Breast epithelium (tissue), 4 donors: Measurements from ENCODE around the gene NEIL3. TPM values are rescaled to one million over a fixed set of nuclear protein-coding genes. Genes with fewer than 3 reads are reported as not detected.

Experiments used
- DNase-seq, 2 donors: peaks; one replicate each; pipeline ENCODE4 v3.0.0-alpha.2; 2019; ENCODE audit warnings: low spot score in 2 of 2
- H3K27ac ChIP-seq, 2 donors: fragments of 200-600 bp; sonication (generic) in 1 of 2; one replicate each; pipeline ENCODE4 v1.5.1; 2016 to 2019; ENCODE audit warnings: mild to moderate bottlenecking in 1 of 2
- H3K27me3 ChIP-seq, 2 donors: fragments of 200-600 bp; sonication (generic) in 1 of 2; one replicate each; pipeline versions ENCODE4 v1.5.1 to v1.6.0; 2017 to 2019; ENCODE audit warnings: control low read depth in 1 of 2, mild to moderate bottlenecking in 1 of 2
- H3K36me3 ChIP-seq: fragments of 200-600 bp; one replicate; pipeline ENCODE4 v1.5.1; 2019
- H3K4me1 ChIP-seq, 2 donors: fragments of 200-600 bp; sonication (generic); one replicate each; pipeline ENCODE4 v1.5.1; 2016 to 2019; ENCODE audit warnings: control low read depth in 1 of 2
- H3K4me3 ChIP-seq, 3 donors: fragments of 200-600 bp; sonication (generic); 1 replicate in 2 of 3; 2 replicates in 1 of 3; pipeline ENCODE4 v1.5.1; 2016 to 2019; ENCODE audit warnings: mild to moderate bottlenecking in 3 of 3, moderate library complexity in 2 of 3
- H3K9me3 ChIP-seq, 2 donors: fragments of 200-600 bp; sonication (generic) in 1 of 2; one replicate each; pipeline ENCODE4 v1.5.1; 2016 to 2019; ENCODE audit warnings: control low read depth in 1 of 2
- POLR2A ChIP-seq: fragments of 450-650 bp; IDR thresholded peaks from one replicate; pipeline ENCODE4 v1.6.1; 2016; ENCODE audit warnings: antibody characterized with exemption, mild to moderate bottlenecking, moderate library complexity
- POLR2AphosphoS5 ChIP-seq, 3 donors: sonication (generic); formaldehyde crosslinking; IDR thresholded peaks; one replicate each; pipeline ENCODE4 v1.6.1; 2017; ENCODE audit warnings: antibody characterized with exemption in 3 of 3
- intact Hi-C: fragments of 100-400 bp; cut with DNase I; formaldehyde crosslinking; loops from one replicate; pipeline ENCODE4 v1.15.1; 2023; ENCODE audit warnings: low total_unique reads
- total RNA-seq, 3 donors: library from RNA; depleted of rRNA; stranded (reverse); fragments of >200 nt; gene quantifications; one replicate each; pipeline ENCODE4 v1.1.0, GENCODE V29; 2016
- TF ChIP-seq, protein P1 (sequence below), 3 donors: fragments of 450-650 bp; IDR thresholded peaks; one replicate each; pipeline ENCODE4 v1.5.1; 2016 to 2017; ENCODE audit warnings: antibody characterized with exemption in 3 of 3, mild to moderate bottlenecking in 3 of 3, moderate library complexity in 3 of 3

The NEIL3 gene
- total RNA-seq, 3 donors from 2014 or later = 0.32 TPM; not detected in 2

DNA sequence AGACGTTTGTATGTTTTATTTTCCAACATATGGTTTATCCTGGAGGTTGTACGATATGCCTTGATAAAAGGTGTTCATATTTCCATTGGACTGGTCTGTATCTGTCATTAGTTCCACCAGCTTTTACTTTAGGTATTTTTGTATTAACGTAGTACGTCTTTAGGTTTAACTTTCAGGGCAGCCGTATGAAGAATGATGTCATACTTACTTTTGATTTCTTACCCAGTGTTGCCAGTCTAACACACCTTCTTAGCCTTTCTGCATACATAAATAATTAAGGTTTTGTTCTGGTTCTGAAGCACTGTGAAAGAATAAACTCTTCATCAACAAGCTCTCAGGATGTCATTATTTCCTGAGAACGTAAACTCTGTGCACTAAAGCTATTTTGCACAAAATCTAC lies 18.9 kb upstream of the NEIL3 start:
- Histone ChIP-seq H3K27me3 (no peaks in the 10 kb centered on the region), H3K4me3 (no peak overlapping the region), H3K4me1 (no peaks in the 10 kb centered on the region), H3K27ac (no peak overlapping the region), H3K9me3 (no peaks in the 10 kb centered on the region), H3K36me3 (no peaks in the 10 kb centered on the region)
- DNase-seq = no peak
- TF ChIP-seq POLR2A (no peak), POLR2AphosphoS5 (IDR thresholded peaks at IDR 0.05) (no peak)
- TF ChIP-seq, protein P1, sequence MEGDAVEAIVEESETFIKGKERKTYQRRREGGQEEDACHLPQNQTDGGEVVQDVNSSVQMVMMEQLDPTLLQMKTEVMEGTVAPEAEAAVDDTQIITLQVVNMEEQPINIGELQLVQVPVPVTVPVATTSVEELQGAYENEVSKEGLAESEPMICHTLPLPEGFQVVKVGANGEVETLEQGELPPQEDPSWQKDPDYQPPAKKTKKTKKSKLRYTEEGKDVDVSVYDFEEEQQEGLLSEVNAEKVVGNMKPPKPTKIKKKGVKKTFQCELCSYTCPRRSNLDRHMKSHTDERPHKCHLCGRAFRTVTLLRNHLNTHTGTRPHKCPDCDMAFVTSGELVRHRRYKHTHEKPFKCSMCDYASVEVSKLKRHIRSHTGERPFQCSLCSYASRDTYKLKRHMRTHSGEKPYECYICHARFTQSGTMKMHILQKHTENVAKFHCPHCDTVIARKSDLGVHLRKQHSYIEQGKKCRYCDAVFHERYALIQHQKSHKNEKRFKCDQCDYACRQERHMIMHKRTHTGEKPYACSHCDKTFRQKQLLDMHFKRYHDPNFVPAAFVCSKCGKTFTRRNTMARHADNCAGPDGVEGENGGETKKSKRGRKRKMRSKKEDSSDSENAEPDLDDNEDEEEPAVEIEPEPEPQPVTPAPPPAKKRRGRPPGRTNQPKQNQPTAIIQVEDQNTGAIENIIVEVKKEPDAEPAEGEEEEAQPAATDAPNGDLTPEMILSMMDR (IDR thresholded peaks at IDR 0.05) = no peak
- intact Hi-C loops = no loop called here

DNA sequence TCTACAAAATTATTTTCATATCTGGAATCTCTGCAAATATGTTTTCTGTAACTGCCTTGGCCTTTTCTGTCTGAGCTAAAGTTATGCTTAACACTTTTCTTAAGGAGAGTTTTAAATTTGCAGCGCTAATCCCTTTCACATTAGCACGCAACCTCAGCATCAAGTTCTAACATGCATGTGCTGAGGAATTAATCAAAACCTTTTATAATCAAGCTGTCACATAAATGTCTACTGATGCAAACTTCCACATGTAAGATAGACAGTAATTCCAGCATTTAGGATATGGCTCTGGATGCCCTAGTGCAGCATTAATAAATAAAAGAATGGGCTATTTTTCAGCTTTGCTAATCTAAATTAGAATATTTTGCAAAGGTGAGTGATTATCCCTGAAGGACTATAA lies 17.5 kb upstream of the NEIL3 start:
- Histone ChIP-seq H3K4me1 (no peaks in the 10 kb centered on the region), H3K27ac (no peak overlapping the region), H3K36me3 (no peaks in the 10 kb centered on the region), H3K9me3 (no peaks in the 10 kb centered on the region), H3K27me3 (no peaks in the 10 kb centered on the region), H3K4me3 (no peak overlapping the region)
- TF ChIP-seq, protein P1 (IDR thresholded peaks at IDR 0.05) = no peak
- TF ChIP-seq POLR2A = no peak
- TF ChIP-seq POLR2AphosphoS5 (IDR thresholded peaks at IDR 0.05) = no peak
- DNase-seq = no peak
- intact Hi-C loops = no loop called here

DNA sequence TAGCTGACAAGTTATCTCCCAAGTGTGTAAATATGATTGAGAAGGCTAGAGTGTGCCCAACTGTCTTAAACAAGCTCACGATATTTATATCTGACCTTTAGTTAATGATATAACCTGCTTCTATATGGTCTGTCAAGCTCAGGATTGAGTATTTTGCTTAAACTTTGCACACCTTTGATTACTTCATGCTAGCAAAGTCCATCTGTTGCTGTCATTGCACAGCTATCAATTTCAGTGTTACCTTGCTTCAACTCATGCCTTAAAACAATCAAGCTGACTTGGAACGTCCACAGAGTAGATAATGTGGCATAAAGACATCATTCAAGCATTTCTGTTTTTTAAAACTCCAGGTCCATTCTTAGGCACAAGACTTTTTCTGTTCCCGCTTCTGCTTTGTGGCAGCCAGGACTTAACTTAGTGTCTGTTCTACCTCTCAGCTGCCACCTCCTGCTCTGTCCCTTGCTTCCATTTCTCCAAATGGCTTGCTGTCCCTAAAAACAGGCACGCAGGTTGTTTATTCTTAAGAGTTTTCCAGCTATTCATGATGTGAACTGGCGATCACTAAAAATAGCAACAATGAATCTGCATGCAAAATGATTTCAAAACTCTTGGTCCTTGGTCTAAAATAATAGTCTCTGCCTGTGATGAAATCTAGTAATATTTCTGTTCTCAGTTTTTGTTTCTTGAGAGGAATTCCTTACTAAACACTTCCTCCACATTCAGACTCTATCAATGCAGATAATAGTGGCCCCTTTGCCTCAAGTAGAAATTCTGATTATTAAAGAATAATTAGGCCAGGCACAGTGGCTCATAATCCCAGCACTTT lies 16.3 kb upstream of the NEIL3 start:
- Histone ChIP-seq H3K36me3 (no peaks in the 10 kb centered on the region), H3K4me1 (no peaks in the 10 kb centered on the region), H3K4me3 (no peak overlapping the region), H3K27ac (no peak overlapping the region), H3K27me3 (no peaks in the 10 kb centered on the region), H3K9me3 (peaks cover 6 to 11% of the 10 kb centered on the region in 2 donors)
- intact Hi-C loops = no loop called here
- TF ChIP-seq POLR2AphosphoS5 (IDR thresholded peaks at IDR 0.05) = no peak
- TF ChIP-seq, protein P1 (IDR thresholded peaks at IDR 0.05) = no peak
- no peak for TF ChIP-seq POLR2A
- DNase-seq = no peak

DNA sequence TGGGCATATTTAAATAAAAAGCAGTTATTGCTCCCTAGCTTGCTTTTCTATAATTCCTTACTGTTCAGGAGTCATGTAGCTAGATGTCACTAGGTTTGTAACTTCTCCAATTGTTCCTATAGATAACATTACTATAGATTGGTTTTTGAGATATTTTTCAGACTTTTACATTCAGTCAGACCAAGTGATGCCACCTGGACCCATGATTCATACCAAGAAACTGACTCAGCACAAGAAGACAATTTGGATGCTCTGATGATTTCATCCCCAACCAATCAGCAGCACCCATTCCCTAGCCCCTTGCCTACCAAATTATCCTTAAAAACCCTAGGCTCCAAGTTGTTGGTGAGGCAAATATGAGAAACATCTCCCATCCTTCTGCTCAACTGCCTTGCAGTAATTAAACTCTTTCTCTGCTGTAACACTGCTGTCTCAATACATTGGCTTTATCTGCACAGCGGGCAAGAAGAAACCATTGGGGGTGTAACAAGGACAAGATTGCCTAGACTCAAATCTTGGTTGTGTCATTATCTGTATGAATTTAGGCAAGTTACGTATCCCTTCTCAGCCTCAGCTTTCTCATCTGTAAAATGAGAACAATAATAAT lies 11.8 kb upstream of the NEIL3 start:
- no peak for DNase-seq
- intact Hi-C loops = no loop called here
- Histone ChIP-seq H3K4me1 (no peaks in the 10 kb centered on the region), H3K27me3 (no peaks in the 10 kb centered on the region), H3K27ac (no peak overlapping the region), H3K4me3 (no peak overlapping the region), H3K9me3 (peaks cover 6 to 12% of the 10 kb centered on the region in 2 donors), H3K36me3 (no peaks in the 10 kb centered on the region)
- TF ChIP-seq POLR2A = no peak
- TF ChIP-seq, protein P1 (IDR thresholded peaks at IDR 0.05) = no peak
- no peak for TF ChIP-seq POLR2AphosphoS5 (IDR thresholded peaks at IDR 0.05)

DNA sequence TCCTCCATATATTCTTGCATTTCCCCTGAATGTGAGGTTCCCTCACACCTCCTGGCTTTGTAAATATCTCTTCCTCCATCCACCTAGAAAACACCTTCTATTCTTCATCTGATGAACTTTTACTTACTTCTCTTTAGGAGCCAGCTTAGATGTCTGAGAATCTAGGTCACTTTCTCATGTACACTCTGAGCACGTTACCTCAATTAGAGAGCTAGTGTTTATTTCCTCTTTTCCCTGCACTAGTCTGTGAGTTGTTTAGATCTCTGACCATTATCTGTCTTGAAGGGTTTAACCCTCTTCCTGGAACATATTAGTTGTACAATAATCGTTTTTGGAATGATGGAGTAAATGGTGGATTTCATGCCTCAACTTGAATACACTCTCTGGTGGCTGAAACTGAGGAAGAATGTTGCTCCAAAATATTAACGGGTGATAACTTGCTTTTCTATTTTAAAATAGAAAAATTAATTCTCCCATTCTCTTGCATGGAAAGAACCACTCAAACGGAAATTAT lies 8.5 kb upstream of the NEIL3 start:
- no peak overlapping the region for H3K4me3 ChIP-seq
- H3K27me3 ChIP-seq = no peaks in the 10 kb centered on the region
- no peaks in the 10 kb centered on the region for H3K36me3 ChIP-seq
- H3K27ac ChIP-seq = peak overlapping the region in 1 of 2 donors; percentile 20
- TF ChIP-seq POLR2A (no peak), POLR2AphosphoS5 (IDR thresholded peaks at IDR 0.05) (no peak)
- TF ChIP-seq, protein P1 (IDR thresholded peaks at IDR 0.05) = no peak
- peaks cover 6 to 12% of the 10 kb centered on the region in 2 donors for H3K9me3 ChIP-seq
- intact Hi-C loops = no loop called here
- no peak for DNase-seq
- no peaks in the 10 kb centered on the region for H3K4me1 ChIP-seq
